ENCODE measurements around the gene PAGE5. TPM values are rescaled to one million over a fixed set of nuclear protein-coding genes. Genes with fewer than 3 reads are reported as not detected.

PAGE5 gene
- not detected in 5 replicates for total RNA-seq (2022; extraction: Qiagen RNA extraction)

GRCh38 chrX:55220119-55220794 is at the start of gene PAGE5:
TSS of gene PAGE5 (plus strand) at chrX:55220346. CDS start at chrX:55221383, 1,037 bp downstream.

GRCh38 chrX:55264816-55265215 is 44.7 kb downstream of the PAGE5 start, which contains the start of gene PAGE3:
TSS of gene PAGE3 (minus strand) at chrX:55264916. CDS start at chrX:55263903, 1,013 bp downstream.

Other genes with a start within 250 kb of the PAGE5 start
- gene PFKFB1, start 226.2 kb upstream of the PAGE5 start, total RNA-seq (2022; extraction: Qiagen RNA extraction) = 0.05 to 0.10 TPM (median 0.07 TPM) in 5 replicates
- 27.3 to 32.4 TPM (median 30.3 TPM) in 5 replicates for gene APEX2, start 220.0 kb upstream of the PAGE5 start, total RNA-seq (2022; extraction: Qiagen RNA extraction)
- gene ALAS2, start 189.4 kb upstream of the PAGE5 start, total RNA-seq (2022; extraction: Qiagen RNA extraction) = not detected in 5 replicates
- gene PAGE2B, start 145.3 kb upstream of the PAGE5 start, total RNA-seq (2022; extraction: Qiagen RNA extraction) = not detected in 5 replicates
- gene PAGE2, start 131.3 kb upstream of the PAGE5 start, total RNA-seq (2022; extraction: Qiagen RNA extraction) = not detected in 5 replicates
- gene PAGE3, start 44.6 kb downstream of the PAGE5 start, total RNA-seq (2022; extraction: Qiagen RNA extraction) = not detected in 5 replicates
- gene MAGEH1, start 231.8 kb downstream of the PAGE5 start, total RNA-seq (2022; extraction: Qiagen RNA extraction) = 6.6 to 7.3 TPM (median 7.0 TPM) in 5 replicates